Smooth muscle cell (in vitro differentiated cells): ENCODE data around the gene TIAM1. TPM values are rescaled to one million over a fixed set of nuclear protein-coding genes. Genes with fewer than 3 reads are reported as not detected.

Experiments
- DNase-seq: peaks from one replicate; lab custom pipeline; 2025; ENCODE audit not compliant: unreplicated experiment; lab: John Stamatoyannopoulos, UW
- H2AFZ ChIP-seq: fragments of 200-600 bp; sonication (generic); 2 replicates; pipeline ENCODE4 v1.6.0; 2016; ENCODE audit warnings: antibody characterized with exemption, low read depth, mild to moderate bottlenecking
- H3F3A ChIP-seq: fragments of 200-600 bp; sonication (generic); 2 replicates; pipeline ENCODE4 v1.6.0; 2017; ENCODE audit warnings: antibody characterized with exemption, low read depth
- H3K27ac ChIP-seq: fragments of 200-600 bp; sonication (generic); 2 replicates; pipeline ENCODE4 v1.5.1; 2016; ENCODE audit warnings: low read depth, mild to moderate bottlenecking
- H3K27me3 ChIP-seq: fragments of 200-600 bp; sonication (generic); 2 replicates; pipeline ENCODE4 v1.6.1; 2016; ENCODE audit warnings: low read depth, mild to moderate bottlenecking
- H3K36me3 ChIP-seq: fragments of 200-600 bp; sonication (generic); 2 replicates; pipeline ENCODE4 v1.5.1; 2016; ENCODE audit warnings: low read depth
- H3K4me1 ChIP-seq: fragments of 200-600 bp; sonication (generic); 2 replicates; pipeline ENCODE4 v1.5.1; 2016; ENCODE audit warnings: low read depth
- H3K4me2 ChIP-seq: fragments of 200-600 bp; sonication (generic); 2 replicates; pipeline ENCODE4 v1.6.0; 2016; ENCODE audit warnings: mild to moderate bottlenecking
- H3K4me3 ChIP-seq: fragments of 200-600 bp; sonication (generic); 2 replicates; pipeline ENCODE4 v1.5.1; 2016; ENCODE audit warnings: mild to moderate bottlenecking
- H3K79me2 ChIP-seq: fragments of 200-600 bp; sonication (generic); 2 replicates; pipeline ENCODE4 v1.6.0; 2016; ENCODE audit warnings: low read depth, mild to moderate bottlenecking
- H3K9ac ChIP-seq: fragments of 200-600 bp; sonication (generic); 2 replicates; pipeline ENCODE4 v1.6.0; 2016; ENCODE audit warnings: low read depth
- H3K9me3 ChIP-seq: fragments of 200-600 bp; sonication (generic); replicated peaks from 2 replicates; pipeline ENCODE4 v1.5.1; 2016; ENCODE audit warnings: low read depth
- H4K20me1 ChIP-seq: fragments of 200-600 bp; sonication (generic); 2 replicates; pipeline ENCODE4 v1.6.0; 2016; ENCODE audit warnings: low read depth
- CTCF ChIP-seq: fragments of 200-600 bp; sonication (generic); IDR thresholded peaks from 2 replicates; pipeline ENCODE4 v1.5.1; 2017; ENCODE audit warnings: borderline replicate concordance, mild to moderate bottlenecking, antibody characterized with exemption; ENCODE audit not compliant: insufficient read depth, poor library complexity, severe bottlenecking
- WGBS: methylation state at CpG from one replicate; pipeline ENCODE4 v1.1.7; 2016; ENCODE audit warnings: low lambda C conversion rate; 5-methylcytosine and 5-hydroxymethylcytosine counted together
- polyA plus RNA-seq: library from polyadenylated mRNA; unstranded; fragments of >200 nt; fragmentation: Nextera tagmentation; extraction: Ambion mirVana; gene quantifications from 2 replicates; pipeline ENCODE4 v1.2.1, GENCODE V29; 2016
- total RNA-seq: library from RNA; depleted of rRNA; stranded (reverse); fragments of >200 nt; gene quantifications from 2 replicates; pipeline ENCODE4 v1.2.3, GENCODE V29; 2014

Gene TIAM1
- total and polyA plus RNA-seq, 2 experiments from 2014 or later = 3.2 to 12.9 TPM

- Histone ChIP-seq H3K36me3 (no peaks in the 10 kb centered on the region), H2AFZ (no peak overlapping the region), H3K27ac (no peak overlapping the region), H3K4me2 (no peak overlapping the region), H3F3A (no peaks in the 10 kb centered on the region), H3K4me3 (no peak overlapping the region), H3K4me1 (no peaks in the 10 kb centered on the region), H3K9me3 (no peaks in the 10 kb centered on the region), H3K79me2 (no peaks in the 10 kb centered on the region), H3K27me3 (no peaks in the 10 kb centered on the region), H4K20me1 (no peaks in the 10 kb centered on the region), H3K9ac (no peak overlapping the region)
- DNase-seq = no peak
- no peak for TF ChIP-seq CTCF
- 48% methylated on average over 2 of the region's 2 CpGs for WGBS
Observed at GRCh38 chr21:31201144-31201543, 142.9 kb downstream of the TIAM1 start.

GRCh38 chr21:31198575-31198974, 145.5 kb downstream of the TIAM1 start:
- H3F3A ChIP-seq = no peaks in the 10 kb centered on the region
- no peaks in the 10 kb centered on the region for H3K79me2 ChIP-seq
- no peaks in the 10 kb centered on the region for H3K9me3 ChIP-seq
- H3K27ac ChIP-seq = no peak overlapping the region
- peak; percentile 72 for TF ChIP-seq CTCF
- H3K4me2 ChIP-seq = no peak overlapping the region
- H3K9ac ChIP-seq = no peak overlapping the region
- 71% methylated on average over 4 of the region's 4 CpGs for WGBS
- H4K20me1 ChIP-seq = no peaks in the 10 kb centered on the region
- H2AFZ ChIP-seq = no peak overlapping the region
- H3K27me3 ChIP-seq = no peaks in the 10 kb centered on the region
- no peak for DNase-seq
- no peaks in the 10 kb centered on the region for H3K36me3 ChIP-seq
- H3K4me3 ChIP-seq = no peak overlapping the region
- H3K4me1 ChIP-seq = no peaks in the 10 kb centered on the region

GRCh38 chr21:31196724-31197123, 147.3 kb downstream of the TIAM1 start:
- Histone ChIP-seq H3K9ac (no peak overlapping the region), H3K79me2 (no peaks in the 10 kb centered on the region), H3K27me3 (no peaks in the 10 kb centered on the region), H3K4me1 (no peaks in the 10 kb centered on the region), H3K36me3 (no peaks in the 10 kb centered on the region), H3K4me3 (no peak overlapping the region), H3F3A (no peaks in the 10 kb centered on the region), H3K4me2 (no peak overlapping the region), H2AFZ (no peak overlapping the region), H3K9me3 (no peaks in the 10 kb centered on the region), H3K27ac (no peak overlapping the region), H4K20me1 (no peaks in the 10 kb centered on the region)
- 91% methylated on average over 2 of the region's 2 CpGs for WGBS
- DNase-seq = no peak
- TF ChIP-seq CTCF = no peak

GRCh38 chr21:31195334-31196015, 148.6 kb downstream of the TIAM1 start:
- Histone ChIP-seq H3K9ac (no peak overlapping the region), H2AFZ (no peak overlapping the region), H3K4me1 (no peaks in the 10 kb centered on the region), H3K79me2 (no peaks in the 10 kb centered on the region), H4K20me1 (no peaks in the 10 kb centered on the region), H3K9me3 (no peaks in the 10 kb centered on the region), H3K4me3 (no peak overlapping the region), H3F3A (no peaks in the 10 kb centered on the region), H3K36me3 (no peaks in the 10 kb centered on the region), H3K4me2 (no peak overlapping the region), H3K27ac (no peak overlapping the region), H3K27me3 (no peaks in the 10 kb centered on the region)
- no peak for DNase-seq
- no peak for TF ChIP-seq CTCF
- 87% methylated on average over 5 of the region's 5 CpGs for WGBS
